ENCODE results near the gene PTBP2.

Gene PTBP2

DNA sequence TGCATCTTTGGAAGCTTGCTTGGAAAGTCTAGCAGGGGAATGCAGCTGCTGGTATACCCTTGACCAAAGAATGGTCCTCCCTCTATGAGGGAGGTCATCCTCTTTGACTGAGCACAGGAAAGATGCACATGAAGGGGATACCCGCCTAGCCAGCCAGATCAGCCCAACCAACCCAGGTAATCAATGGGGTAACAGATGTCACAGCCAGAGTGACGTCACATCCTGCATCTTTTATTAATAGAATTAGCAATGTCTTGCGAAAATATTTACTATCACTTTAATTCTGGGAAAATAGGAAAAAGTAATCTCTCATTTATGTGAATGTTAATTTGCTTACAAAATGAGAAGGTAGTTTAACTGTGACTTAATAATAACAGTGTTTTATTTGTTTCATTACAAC, 25.6 kb upstream of the PTBP2 start:
- TF ChIP-seq, protein P1, sequence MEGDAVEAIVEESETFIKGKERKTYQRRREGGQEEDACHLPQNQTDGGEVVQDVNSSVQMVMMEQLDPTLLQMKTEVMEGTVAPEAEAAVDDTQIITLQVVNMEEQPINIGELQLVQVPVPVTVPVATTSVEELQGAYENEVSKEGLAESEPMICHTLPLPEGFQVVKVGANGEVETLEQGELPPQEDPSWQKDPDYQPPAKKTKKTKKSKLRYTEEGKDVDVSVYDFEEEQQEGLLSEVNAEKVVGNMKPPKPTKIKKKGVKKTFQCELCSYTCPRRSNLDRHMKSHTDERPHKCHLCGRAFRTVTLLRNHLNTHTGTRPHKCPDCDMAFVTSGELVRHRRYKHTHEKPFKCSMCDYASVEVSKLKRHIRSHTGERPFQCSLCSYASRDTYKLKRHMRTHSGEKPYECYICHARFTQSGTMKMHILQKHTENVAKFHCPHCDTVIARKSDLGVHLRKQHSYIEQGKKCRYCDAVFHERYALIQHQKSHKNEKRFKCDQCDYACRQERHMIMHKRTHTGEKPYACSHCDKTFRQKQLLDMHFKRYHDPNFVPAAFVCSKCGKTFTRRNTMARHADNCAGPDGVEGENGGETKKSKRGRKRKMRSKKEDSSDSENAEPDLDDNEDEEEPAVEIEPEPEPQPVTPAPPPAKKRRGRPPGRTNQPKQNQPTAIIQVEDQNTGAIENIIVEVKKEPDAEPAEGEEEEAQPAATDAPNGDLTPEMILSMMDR (IDR thresholded peaks at IDR 0.05; ENCODE audit: control extremely low read depth, extremely low read depth, low read depth, missing control alignments): no peak
- ChIA-PET CTCF (no interaction called here), POLR2A (no interaction called here)
- no peak for DNase-seq (ENCODE audit: extremely low spot score)

DNA sequence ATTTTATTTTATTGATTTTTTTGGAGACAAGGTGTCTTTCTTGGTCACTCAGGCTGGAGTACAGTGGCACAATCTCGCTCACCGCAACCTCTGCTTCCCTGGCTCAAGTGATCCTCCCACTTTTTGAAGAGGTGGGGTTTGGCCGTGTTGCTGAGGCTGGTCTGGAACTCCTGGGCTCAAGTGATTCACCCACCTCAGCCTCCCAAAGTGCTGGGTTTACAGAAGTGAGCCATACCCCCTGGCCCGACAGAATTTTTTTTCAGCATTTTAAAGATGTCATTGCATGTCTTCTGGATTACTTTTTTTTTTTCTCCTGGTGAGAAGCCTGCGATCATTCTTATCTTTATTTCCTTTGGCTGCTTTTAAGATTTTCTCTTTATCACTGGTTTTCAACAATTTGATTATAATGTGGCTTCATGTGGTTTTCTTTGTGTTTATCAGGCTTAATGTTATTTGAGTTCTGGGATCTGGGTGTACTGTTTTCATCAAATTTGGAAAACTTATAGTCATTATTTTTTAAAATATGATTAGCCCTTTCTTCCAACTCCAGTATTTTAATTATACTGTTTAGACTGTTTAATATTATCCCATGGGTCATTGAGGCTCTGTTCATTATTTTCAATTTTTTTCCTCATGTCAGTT, 23.1 kb upstream of the PTBP2 start:
- ChIA-PET POLR2A (no interaction called here), CTCF (no interaction called here)
- DNase-seq (ENCODE audit: extremely low spot score): no peak
- TF ChIP-seq, protein P1 (IDR thresholded peaks at IDR 0.05; ENCODE audit: control extremely low read depth, extremely low read depth, low read depth, missing control alignments): no peak

DNA sequence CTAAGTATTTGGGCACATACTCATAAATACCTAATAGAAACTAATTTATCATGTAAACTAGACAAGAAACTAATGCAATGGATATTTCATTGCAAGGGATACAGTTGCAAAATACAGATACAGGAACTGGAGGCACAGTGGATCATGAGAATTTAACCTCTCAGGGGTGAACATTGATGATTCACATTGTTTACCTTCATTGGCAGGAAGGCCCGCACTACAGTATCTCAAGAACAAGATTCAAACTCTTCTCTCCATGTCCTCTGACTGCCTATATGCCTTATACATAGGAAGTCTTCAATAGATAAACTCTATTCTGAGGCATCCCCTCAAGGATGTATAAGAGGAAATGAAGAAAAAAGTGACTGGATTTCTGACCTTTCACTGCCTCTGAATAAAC, 18.4 kb upstream of the PTBP2 start:
- ChIA-PET CTCF (no interaction called here), POLR2A (no interaction called here)
- no peak for DNase-seq (ENCODE audit: extremely low spot score)
- TF ChIP-seq, protein P1 (IDR thresholded peaks at IDR 0.05; ENCODE audit: control extremely low read depth, extremely low read depth, low read depth, missing control alignments): no peak

DNA sequence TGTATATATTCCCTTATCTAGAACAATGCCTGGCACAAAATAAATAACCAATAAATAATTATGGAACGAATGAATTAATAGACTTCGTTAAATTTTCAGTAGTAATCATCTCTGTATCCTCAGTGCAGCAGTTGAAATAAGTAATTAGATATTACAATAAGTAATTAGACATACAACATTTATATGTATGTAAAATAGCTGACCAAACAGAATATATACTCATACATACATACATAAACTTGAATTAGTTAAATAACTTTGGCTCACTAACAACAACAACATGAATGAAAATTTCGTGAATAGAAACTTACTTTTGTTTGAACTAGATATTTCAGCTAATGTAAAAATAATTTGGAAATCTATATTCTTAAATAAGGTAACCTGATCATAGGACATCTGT, 14.6 kb upstream of the PTBP2 start:
- POLR2A ChIA-PET: no interaction called here
- CTCF ChIA-PET: interaction anchor here (1.1 kb wide), 1 partner anchor 26 kb away, joined by 3 read pairs; no protein-coding TSS in a partner anchor
- TF ChIP-seq, protein P1 (IDR thresholded peaks at IDR 0.05; ENCODE audit: control extremely low read depth, extremely low read depth, low read depth, missing control alignments): no peak
- DNase-seq (ENCODE audit: extremely low spot score): no peak

DNA sequence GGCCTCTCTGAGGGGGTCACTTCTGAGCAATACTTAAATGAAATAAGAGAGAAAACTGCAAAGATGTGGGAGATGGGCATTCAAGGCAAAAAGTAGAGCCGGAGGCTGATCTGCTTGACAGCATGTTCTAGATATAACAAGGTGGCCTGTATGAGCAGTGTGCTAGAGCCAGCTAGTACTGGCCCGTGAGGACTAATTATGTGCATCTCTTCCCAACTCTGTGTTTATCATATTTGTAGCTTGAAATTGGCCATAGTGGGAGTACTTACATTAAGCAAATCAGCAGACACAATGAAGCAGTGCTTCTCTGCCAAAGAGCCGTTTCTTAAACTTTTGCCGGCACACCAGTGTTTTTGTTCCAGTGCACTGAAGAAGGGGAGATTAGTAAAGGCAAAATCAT, 13.1 kb upstream of the PTBP2 start:
- ChIA-PET CTCF (no interaction called here), POLR2A (no interaction called here)
- TF ChIP-seq, protein P1 (IDR thresholded peaks at IDR 0.05; ENCODE audit: control extremely low read depth, extremely low read depth, low read depth, missing control alignments): no peak
- no peak for DNase-seq (ENCODE audit: extremely low spot score)

DNA sequence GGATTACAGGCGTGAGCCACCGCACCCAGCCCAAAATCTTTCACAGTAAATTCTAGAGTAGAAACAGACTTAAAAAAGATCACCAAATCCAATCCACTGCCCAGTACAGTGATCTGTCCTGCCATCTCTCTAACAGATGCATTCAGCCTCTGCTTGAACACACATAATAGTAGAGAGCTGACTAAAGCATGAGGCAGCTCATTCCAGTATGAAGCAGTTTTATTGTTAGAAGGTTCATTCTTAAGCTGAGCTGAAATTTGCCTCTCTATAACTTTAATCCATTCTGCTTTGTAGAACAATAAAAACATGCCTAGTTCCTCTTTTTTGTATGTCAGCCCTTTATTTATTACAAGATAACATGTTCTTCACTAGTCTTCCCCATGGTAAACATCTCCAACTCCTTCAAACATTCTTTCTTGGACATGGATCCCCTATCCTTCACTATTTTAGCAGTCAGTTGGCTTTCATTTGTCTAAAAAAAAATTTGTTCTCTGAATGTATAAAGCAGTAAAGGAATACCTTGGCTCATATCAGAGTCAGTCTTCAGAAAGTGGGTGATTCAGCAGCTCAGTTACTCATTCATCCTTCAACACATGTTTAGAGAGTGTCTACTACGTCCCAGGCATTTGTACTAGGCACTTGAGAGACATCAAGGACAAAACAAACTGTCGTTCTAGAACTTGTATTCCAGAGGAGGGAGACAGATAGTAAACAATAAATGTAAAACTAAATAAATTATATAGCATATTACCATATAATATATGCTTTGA, 10.7 kb upstream of the PTBP2 start:
- CTCF ChIA-PET: interaction anchor here (0.9 to 1.2 kb wide), 2 partner anchors 11 to 19 kb away, joined by 3 to 4 read pairs; no protein-coding TSS in a partner anchor

More for the DNA sequence above, 10.7 kb upstream of the PTBP2 start:
- DNase-seq (ENCODE audit: extremely low spot score): no peak
- POLR2A ChIA-PET: no interaction called here
- TF ChIP-seq, protein P1 (IDR thresholded peaks at IDR 0.05; ENCODE audit: control extremely low read depth, extremely low read depth, low read depth, missing control alignments): no peak
